Astrocyte (in vitro differentiated cells and primary cell): ENCODE results near the gene TST. TPM values are rescaled to one million over a fixed set of nuclear protein-coding genes. Genes with fewer than 3 reads are reported as not detected.

ENCODE experiments used
- DNase-seq: peaks from one replicate; pipeline ENCODE4 v3.0.0-alpha.2; 2010; ENCODE audit warnings: low read depth
- FAIRE-seq: peaks from 2 replicates; lab custom pipeline; 2011; peaks lifted over from hg19 to GRCh38; lab: Jason Lieb, UNC
- H2AFZ ChIP-seq: 2 replicates; pipeline ENCODE4 v1.6.0; 2012; ENCODE audit warnings: low read depth, low read length, inconsistent platforms
- H3K27ac ChIP-seq: 2 replicates; pipeline ENCODE4 v1.5.1; 2011; ENCODE audit warnings: low read depth, low read length, inconsistent platforms
- H3K27me3 ChIP-seq: 2 replicates; pipeline ENCODE4 v1.6.0; 2011; ENCODE audit warnings: low read length, inconsistent platforms; ENCODE audit not compliant: insufficient read depth
- H3K36me3 ChIP-seq: 2 replicates; pipeline ENCODE4 v1.5.1; 2011; ENCODE audit warnings: low read length, inconsistent platforms; ENCODE audit not compliant: insufficient read depth
- H3K4me1 ChIP-seq: 2 replicates; pipeline ENCODE4 v1.5.1; 2011; ENCODE audit warnings: low read length, inconsistent platforms; ENCODE audit not compliant: insufficient read depth
- H3K4me2 ChIP-seq: 2 replicates; pipeline ENCODE4 v1.6.0; 2012; ENCODE audit warnings: low read length, inconsistent platforms
- H3K4me3 ChIP-seq: 2 replicates; pipeline ENCODE4 v1.5.1; 2011; ENCODE audit warnings: low read depth, mild to moderate bottlenecking, low read length, inconsistent platforms; ENCODE audit not compliant: insufficient read depth
- H3K79me2 ChIP-seq: 2 replicates; pipeline ENCODE4 v1.6.0; 2012; ENCODE audit warnings: mild to moderate bottlenecking, low read length, inconsistent platforms; ENCODE audit not compliant: insufficient read depth
- H3K9ac ChIP-seq: 2 replicates; pipeline ENCODE4 v1.6.0; 2012; ENCODE audit warnings: mild to moderate bottlenecking, low read length, inconsistent platforms
- H3K9me3 ChIP-seq: 2 replicates; pipeline ENCODE4 v1.5.1; 2012; ENCODE audit warnings: low read depth, mild to moderate bottlenecking, low read length, inconsistent platforms; ENCODE audit not compliant: insufficient read depth
- H4K20me1 ChIP-seq: 2 replicates; pipeline ENCODE4 v1.6.0; 2012; ENCODE audit warnings: low read length, inconsistent platforms; ENCODE audit not compliant: insufficient read depth
- H3K27ac Mint-ChIP-seq: one replicate; pipeline ENCODE4 v1.8.0; 2021; ENCODE audit warnings: mild to moderate bottlenecking, mixed read lengths; ENCODE audit not compliant: unreplicated experiment
- H3K27me3 Mint-ChIP-seq: one replicate; pipeline ENCODE4 v1.8.0; 2021; ENCODE audit warnings: low read depth, mixed read lengths; ENCODE audit not compliant: unreplicated experiment
- H3K36me3 Mint-ChIP-seq: one replicate; pipeline ENCODE4 v1.8.0; 2021; ENCODE audit warnings: low read depth, mixed read lengths; ENCODE audit not compliant: unreplicated experiment
- H3K4me1 Mint-ChIP-seq: one replicate; pipeline ENCODE4 v1.8.0; 2021; ENCODE audit warnings: low read depth, mixed read lengths; ENCODE audit not compliant: unreplicated experiment
- H3K4me3 Mint-ChIP-seq: one replicate; pipeline ENCODE4 v1.8.0; 2021; ENCODE audit warnings: mild to moderate bottlenecking, moderate library complexity, mixed read lengths; ENCODE audit not compliant: unreplicated experiment
- H3K9me3 Mint-ChIP-seq: one replicate; pipeline ENCODE4 v1.8.0; 2021; ENCODE audit warnings: mild to moderate bottlenecking, mixed read lengths; ENCODE audit not compliant: unreplicated experiment
- CTCF ChIP-seq: IDR thresholded peaks from 2 replicates; pipeline ENCODE4 v1.5.1; 2011; ENCODE audit warnings: low read depth, mild to moderate bottlenecking, inconsistent platforms, low read length, moderate library complexity; ENCODE audit not compliant: insufficient read depth
- EZH2 ChIP-seq: IDR thresholded peaks from 2 replicates; pipeline ENCODE4 v1.6.1; 2012; ENCODE audit warnings: mild to moderate bottlenecking, low read length, inconsistent platforms; ENCODE audit not compliant: insufficient read depth
- total RNA-seq: library from RNA; stranded (reverse); gene quantifications from 2 replicates; pipeline ENCODE4 v1.2.1, GENCODE V29; 2021

Gene TST
- total RNA-seq, 1 donor from 2014 or later = 32.2 TPM

GRCh38 chr22:37065961-37066360, 46.7 kb upstream of the TST start:
- no peaks in the 10 kb centered on the region for H3K9me3 Mint-ChIP-seq
- peaks cover 2% of the 10 kb centered on the region for H3K4me1 Mint-ChIP-seq

GRCh38 chr22:37065180-37065579, 45.9 kb upstream of the TST start:
- Histone ChIP-seq H3K9me3 (no peaks in the 10 kb centered on the region), H3K4me2 (no peak overlapping the region), H3K36me3 (no peaks in the 10 kb centered on the region), H4K20me1 (no peaks in the 10 kb centered on the region), H3K4me1 (no peaks in the 10 kb centered on the region), H2AFZ (no peak overlapping the region), H3K9ac (no peak overlapping the region), H3K4me3 (no peak overlapping the region), H3K27ac (no peak overlapping the region), H3K79me2 (no peaks in the 10 kb centered on the region), H3K27me3 (peaks cover 16% of the 10 kb centered on the region)
- peaks cover 3% of the 10 kb centered on the region for H3K36me3 Mint-ChIP-seq
- peaks cover 2% of the 10 kb centered on the region for H3K4me1 Mint-ChIP-seq
- no peak for TF ChIP-seq EZH2
- TF ChIP-seq CTCF = no peak
- no peaks in the 10 kb centered on the region for H3K9me3 Mint-ChIP-seq
- H3K27ac Mint-ChIP-seq = no peak overlapping the region
- H3K4me3 Mint-ChIP-seq = no peak overlapping the region
- DNase-seq (no peak), FAIRE-seq (no peak)
- peaks cover 43% of the 10 kb centered on the region for H3K27me3 Mint-ChIP-seq

More at GRCh38 chr22:37065961-37066360, 46.7 kb upstream of the TST start:
- H3K36me3 ChIP-seq = no peaks in the 10 kb centered on the region
- H3K27ac ChIP-seq = no peak overlapping the region
- H2AFZ ChIP-seq = no peak overlapping the region
- H3K79me2 ChIP-seq = no peaks in the 10 kb centered on the region
- no peak for FAIRE-seq
- Mint-ChIP-seq H3K4me3 (no peak overlapping the region), H3K27me3 (peaks cover 46% of the 10 kb centered on the region), H3K36me3 (peaks cover 3% of the 10 kb centered on the region), H3K27ac (no peak overlapping the region)
- no peaks in the 10 kb centered on the region for H4K20me1 ChIP-seq
- H3K27me3 ChIP-seq = peaks cover 16% of the 10 kb centered on the region
- no peaks in the 10 kb centered on the region for H3K4me1 ChIP-seq
- DNase-seq = no peak
- H3K9ac ChIP-seq = no peak overlapping the region
- H3K4me3 ChIP-seq = no peak overlapping the region
- H3K4me2 ChIP-seq = no peak overlapping the region
- H3K9me3 ChIP-seq = no peaks in the 10 kb centered on the region
- TF ChIP-seq CTCF = no peak
- no peak for TF ChIP-seq EZH2

DNA sequence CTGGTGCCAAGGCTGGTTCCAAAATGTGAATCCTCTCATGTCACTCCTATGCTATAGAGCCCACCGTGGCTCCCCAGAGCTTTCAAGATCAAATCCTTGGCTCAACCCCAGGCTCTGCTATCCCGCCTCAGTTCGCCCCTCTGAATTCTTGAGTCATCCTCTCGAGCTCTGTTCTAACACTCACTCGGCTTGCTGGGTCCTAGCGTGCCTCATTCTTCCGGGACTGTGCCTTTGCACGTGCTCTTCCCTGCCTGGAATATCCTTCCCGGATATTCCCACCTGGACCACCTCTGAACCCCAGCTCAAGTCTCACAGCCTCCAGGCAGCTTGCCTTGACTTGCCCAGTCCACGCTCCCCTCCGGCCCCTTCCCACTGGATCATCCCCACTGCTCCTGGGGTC, 45.3 kb upstream of the TST start:
- peaks cover 12% of the 10 kb centered on the region for H3K27me3 ChIP-seq
- FAIRE-seq = no peak
- no peak for DNase-seq
- H3K4me1 ChIP-seq = no peaks in the 10 kb centered on the region
- no peak overlapping the region for H2AFZ ChIP-seq
- no peak overlapping the region for H3K9ac ChIP-seq
- no peaks in the 10 kb centered on the region for H4K20me1 ChIP-seq
- no peak overlapping the region for H3K4me2 ChIP-seq
- H3K9me3 ChIP-seq = no peaks in the 10 kb centered on the region
- no peaks in the 10 kb centered on the region for H3K79me2 ChIP-seq
- H3K36me3 Mint-ChIP-seq = peaks cover 3% of the 10 kb centered on the region
- peaks cover 2% of the 10 kb centered on the region for H3K4me1 Mint-ChIP-seq
- H3K36me3 ChIP-seq = no peaks in the 10 kb centered on the region
- no peak overlapping the region for H3K27ac Mint-ChIP-seq
- H3K27ac ChIP-seq = no peak overlapping the region
- H3K9me3 Mint-ChIP-seq = no peaks in the 10 kb centered on the region
- no peak overlapping the region for H3K4me3 ChIP-seq
- no peak overlapping the region for H3K4me3 Mint-ChIP-seq
- no peak for TF ChIP-seq EZH2
- TF ChIP-seq CTCF = no peak
- H3K27me3 Mint-ChIP-seq = peaks cover 36% of the 10 kb centered on the region
